OCI-LY1 (cell line): Measurements from ENCODE around the gene DENND1A.

Source experiments
- CTCF ChIP-seq: fragments of 200-600 bp; sonication (generic), shearing (Covaris generic); IDR thresholded peaks from 2 replicates; pipeline ENCODE4 v1.5.1; 2017; ENCODE audit warnings: mild to moderate bottlenecking, antibody characterized with exemption, low read length, moderate library complexity, mixed read lengths
- EZH2 ChIP-seq: fragments of 200-600 bp; sonication (generic), shearing (Covaris generic); IDR thresholded peaks from 2 replicates; pipeline ENCODE4 v1.8.0; 2017; ENCODE audit warnings: borderline replicate concordance, mixed run types, mild to moderate bottlenecking, antibody characterized with exemption, low read length, moderate library complexity, mixed read lengths

GRCh38 chr9:123412171-123412820 lies 517.6 kb downstream of the DENND1A start:
- TF ChIP-seq EZH2 (no peak), CTCF (no peak)
